Measurements from ENCODE around the gene SF3B3. TPM values are rescaled to one million over a fixed set of nuclear protein-coding genes. Genes with fewer than 3 reads are reported as not detected.

The SF3B3 gene
- total RNA-seq, 4 donors from 2014 or later = 48.5 to 119 (median 94.9) TPM

DNA sequence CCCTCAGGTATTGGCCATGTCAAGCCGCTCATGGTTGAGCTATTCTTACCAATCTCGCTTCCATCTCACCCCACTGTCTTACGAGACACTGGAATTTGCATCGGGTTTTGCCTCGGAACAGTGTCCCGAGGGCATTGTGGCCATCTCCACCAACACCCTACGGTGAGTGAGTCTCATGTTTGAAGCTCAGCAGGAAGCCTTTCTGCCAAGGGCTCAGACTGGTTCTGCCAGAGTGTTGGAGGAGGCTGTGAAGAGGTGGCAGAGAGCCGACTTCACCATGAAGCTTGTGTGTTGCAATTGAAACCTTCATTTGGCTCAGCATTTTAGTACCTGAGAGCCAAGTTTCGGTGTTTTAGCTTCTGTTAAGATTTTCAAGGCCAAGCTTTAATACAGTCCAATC is 38.0 kb downstream of the SF3B3 start:
- DNase-seq = no peak

DNA sequence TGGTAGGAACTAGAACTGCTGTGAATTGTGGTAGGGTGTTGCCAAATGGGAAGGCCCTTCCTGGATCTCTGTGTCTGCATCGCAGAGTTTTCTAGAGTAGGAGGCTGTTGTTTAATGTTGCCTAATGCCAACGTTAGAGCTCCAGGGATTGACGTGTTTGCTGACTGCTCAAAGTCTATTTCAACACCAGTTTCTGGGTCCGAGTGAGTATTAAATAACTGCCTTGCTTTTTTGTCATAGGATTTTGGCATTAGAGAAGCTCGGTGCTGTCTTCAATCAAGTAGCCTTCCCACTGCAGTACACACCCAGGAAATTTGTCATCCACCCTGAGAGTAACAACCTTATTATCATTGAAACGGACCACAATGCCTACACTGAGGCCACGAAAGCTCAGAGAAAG is 40.0 kb downstream of the SF3B3 start:
- Histone ChIP-seq H3K27ac (no peak overlapping the region), H3K4me3 (no peak overlapping the region), H3K36me3 (peaks cover 0 to 100% (median 0%) of the 10 kb centered on the region in 3 donors), H3K9me3 (no peaks in the 10 kb centered on the region), H3K27me3 (no peaks in the 10 kb centered on the region), H3K4me1 (no peaks in the 10 kb centered on the region)
- DNase-seq = no peak
- TF ChIP-seq, protein P1, sequence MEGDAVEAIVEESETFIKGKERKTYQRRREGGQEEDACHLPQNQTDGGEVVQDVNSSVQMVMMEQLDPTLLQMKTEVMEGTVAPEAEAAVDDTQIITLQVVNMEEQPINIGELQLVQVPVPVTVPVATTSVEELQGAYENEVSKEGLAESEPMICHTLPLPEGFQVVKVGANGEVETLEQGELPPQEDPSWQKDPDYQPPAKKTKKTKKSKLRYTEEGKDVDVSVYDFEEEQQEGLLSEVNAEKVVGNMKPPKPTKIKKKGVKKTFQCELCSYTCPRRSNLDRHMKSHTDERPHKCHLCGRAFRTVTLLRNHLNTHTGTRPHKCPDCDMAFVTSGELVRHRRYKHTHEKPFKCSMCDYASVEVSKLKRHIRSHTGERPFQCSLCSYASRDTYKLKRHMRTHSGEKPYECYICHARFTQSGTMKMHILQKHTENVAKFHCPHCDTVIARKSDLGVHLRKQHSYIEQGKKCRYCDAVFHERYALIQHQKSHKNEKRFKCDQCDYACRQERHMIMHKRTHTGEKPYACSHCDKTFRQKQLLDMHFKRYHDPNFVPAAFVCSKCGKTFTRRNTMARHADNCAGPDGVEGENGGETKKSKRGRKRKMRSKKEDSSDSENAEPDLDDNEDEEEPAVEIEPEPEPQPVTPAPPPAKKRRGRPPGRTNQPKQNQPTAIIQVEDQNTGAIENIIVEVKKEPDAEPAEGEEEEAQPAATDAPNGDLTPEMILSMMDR (IDR thresholded peaks at IDR 0.05) = no peak
- TF ChIP-seq POLR2A (IDR thresholded peaks at IDR 0.05) = no peak

More for the DNA sequence above, 38.0 kb downstream of the SF3B3 start:
- no peak overlapping the region for H3K27ac ChIP-seq
- H3K27me3 ChIP-seq = no peaks in the 10 kb centered on the region
- H3K4me1 ChIP-seq = no peaks in the 10 kb centered on the region
- H3K36me3 ChIP-seq = peaks cover 0 to 100% (median 3%) of the 10 kb centered on the region in 3 donors
- H3K9me3 ChIP-seq = no peaks in the 10 kb centered on the region
- TF ChIP-seq POLR2A (IDR thresholded peaks at IDR 0.05) = no peak
- TF ChIP-seq, protein P1 (IDR thresholded peaks at IDR 0.05) = no peak
- no peak overlapping the region for H3K4me3 ChIP-seq

DNA sequence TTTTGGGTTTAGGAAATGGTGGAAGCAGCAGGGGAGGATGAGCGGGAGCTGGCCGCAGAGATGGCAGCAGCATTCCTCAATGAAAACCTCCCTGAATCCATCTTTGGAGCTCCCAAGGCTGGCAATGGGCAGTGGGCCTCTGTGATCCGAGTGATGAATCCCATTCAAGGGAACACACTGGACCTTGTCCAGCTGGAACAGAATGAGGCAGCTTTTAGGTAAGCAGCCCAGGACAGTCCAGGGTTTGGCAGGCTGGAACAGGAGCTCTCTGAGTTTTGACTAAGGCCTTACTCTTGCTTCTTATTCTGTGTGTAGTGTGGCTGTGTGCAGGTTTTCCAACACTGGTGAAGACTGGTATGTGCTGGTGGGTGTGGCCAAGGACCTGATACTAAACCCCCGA is 41.4 kb downstream of the SF3B3 start:
- Histone ChIP-seq H3K27ac (no peak overlapping the region), H3K36me3 (peaks cover 0 to 100% (median 4%) of the 10 kb centered on the region in 3 donors), H3K4me1 (no peaks in the 10 kb centered on the region), H3K9me3 (no peaks in the 10 kb centered on the region), H3K27me3 (no peaks in the 10 kb centered on the region), H3K4me3 (no peak overlapping the region)
- TF ChIP-seq, protein P1 (IDR thresholded peaks at IDR 0.05) = no peak
- no peak for TF ChIP-seq POLR2A (IDR thresholded peaks at IDR 0.05)
- DNase-seq = peak in 1 of 3 donors; percentile 18

DNA sequence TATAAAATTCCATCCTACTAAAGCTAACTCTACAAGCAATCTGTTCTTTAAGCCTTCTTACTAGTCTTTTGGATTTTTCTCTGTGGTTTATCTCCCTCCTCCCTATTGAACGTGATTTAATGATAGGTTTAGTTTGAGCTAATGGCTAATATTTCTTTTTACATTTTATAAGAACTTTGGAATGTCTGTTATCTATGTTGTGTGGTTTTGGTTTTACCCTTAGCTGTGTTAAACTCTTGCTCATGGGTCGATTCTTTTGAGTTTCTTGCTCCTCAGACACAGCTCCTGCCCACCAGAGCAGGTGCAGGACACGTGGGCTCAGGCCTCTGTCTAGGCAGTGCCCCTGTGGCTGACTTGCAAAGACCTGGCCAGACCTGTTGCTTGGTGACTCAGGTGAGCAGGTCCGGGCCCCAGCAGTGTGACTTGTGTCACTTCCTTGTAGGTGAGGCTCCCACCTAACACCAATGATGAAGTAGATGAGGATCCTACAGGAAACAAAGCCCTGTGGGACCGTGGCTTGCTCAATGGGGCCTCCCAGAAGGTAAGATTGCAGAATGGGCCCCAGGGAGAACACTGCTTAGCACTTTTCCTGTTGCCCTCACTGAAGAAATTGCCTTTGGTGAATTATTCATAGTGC is 45.1 kb downstream of the SF3B3 start:
- Histone ChIP-seq H3K27ac (no peak overlapping the region), H3K4me3 (no peak overlapping the region), H3K27me3 (no peaks in the 10 kb centered on the region), H3K36me3 (peaks cover 0 to 99% (median 4%) of the 10 kb centered on the region in 3 donors), H3K9me3 (no peaks in the 10 kb centered on the region), H3K4me1 (peaks cover 0 to 8% (median 0%) of the 10 kb centered on the region in 4 donors)
- TF ChIP-seq, protein P1 (IDR thresholded peaks at IDR 0.05) = no peak
- TF ChIP-seq POLR2A (IDR thresholded peaks at IDR 0.05) = no peak
- peak in 1 of 3 donors; percentile 42 for DNase-seq

DNA sequence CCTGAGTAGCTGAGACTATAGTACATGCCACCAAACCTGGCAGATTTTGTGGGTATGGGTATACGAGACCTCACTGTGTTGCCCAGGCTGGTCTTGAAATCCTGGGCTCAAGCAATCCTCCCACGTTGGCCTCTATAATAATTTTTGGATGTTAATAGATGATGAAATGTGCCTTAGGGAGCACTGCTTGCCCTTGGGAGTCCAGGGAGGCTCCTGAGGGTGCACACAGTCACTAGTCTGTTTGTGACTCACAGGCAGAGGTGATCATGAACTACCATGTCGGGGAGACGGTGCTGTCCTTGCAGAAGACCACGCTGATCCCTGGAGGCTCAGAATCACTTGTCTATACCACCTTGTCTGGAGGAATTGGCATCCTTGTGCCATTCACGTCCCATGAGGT is 46.1 kb downstream of the SF3B3 start:
- Histone ChIP-seq H3K36me3 (peaks cover 0 to 93% (median 4%) of the 10 kb centered on the region in 3 donors), H3K27ac (no peak overlapping the region), H3K9me3 (no peaks in the 10 kb centered on the region), H3K4me3 (no peak overlapping the region), H3K4me1 (peaks cover 0 to 16% (median 0%) of the 10 kb centered on the region in 4 donors), H3K27me3 (no peaks in the 10 kb centered on the region)
- TF ChIP-seq, protein P1 (IDR thresholded peaks at IDR 0.05) = no peak
- no peak for TF ChIP-seq POLR2A (IDR thresholded peaks at IDR 0.05)
- DNase-seq = peak in 1 of 3 donors; percentile 26
